GM13976 (cell line): ENCODE data around the gene LHFPL3.

Experiments used
- DNase-seq: peaks from one replicate; pipeline ENCODE4 v3.0.0; 2012; ENCODE audit warnings: low spot score
- CTCF ChIP-seq: IDR thresholded peaks from 2 replicates; pipeline ENCODE4 v1.5.1; 2012; ENCODE audit warnings: borderline replicate concordance, mild to moderate bottlenecking; ENCODE audit not compliant: insufficient read depth; ENCODE audit errors: extremely low read depth, missing control alignments, control extremely low read depth
- in situ Hi-C: fragments of 300-500 bp; cut with MboI; formaldehyde crosslinking; loops from one replicate; pipeline ENCODE4 v1.12.0; 2022; ENCODE audit warnings: low sequenced_read_pairs, mixed read lengths, inconsistent platforms; ENCODE audit not compliant: unreplicated experiment

The LHFPL3 gene

GRCh38 chr7:104450861-104451260, 122.5 kb downstream of the LHFPL3 start:
- in situ Hi-C loops, result no loop called here
- DNase-seq, result no peak
- no peak for TF ChIP-seq CTCF

GRCh38 chr7:104453190-104453589, 124.8 kb downstream of the LHFPL3 start:
- in situ Hi-C loops, result no loop called here
- TF ChIP-seq CTCF, result no peak

DNA sequence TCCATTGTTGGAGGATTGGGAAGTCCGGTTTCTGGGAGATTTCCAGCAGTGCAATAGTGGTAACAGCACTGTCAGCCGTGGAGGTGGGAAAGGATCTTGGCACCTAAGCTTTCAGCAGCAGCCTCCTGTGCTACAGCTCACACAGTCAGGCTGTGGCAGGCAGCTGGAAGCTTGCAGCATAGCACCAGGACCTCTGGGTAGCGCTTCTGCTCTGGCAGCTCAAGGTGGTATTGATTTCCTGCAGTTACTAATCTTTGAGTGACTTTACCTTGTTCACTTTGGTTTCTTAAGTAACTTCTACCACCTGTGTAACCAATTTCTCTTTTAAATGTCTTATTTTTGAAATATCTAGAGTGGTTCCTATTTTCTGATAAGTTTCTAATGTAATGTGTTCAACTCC, 130.5 kb downstream of the LHFPL3 start:
- no peak for DNase-seq
- TF ChIP-seq CTCF, result no peak
- in situ Hi-C loops, result no loop called here

More at GRCh38 chr7:104453190-104453589, 124.8 kb downstream of the LHFPL3 start:
- no peak for DNase-seq

DNA sequence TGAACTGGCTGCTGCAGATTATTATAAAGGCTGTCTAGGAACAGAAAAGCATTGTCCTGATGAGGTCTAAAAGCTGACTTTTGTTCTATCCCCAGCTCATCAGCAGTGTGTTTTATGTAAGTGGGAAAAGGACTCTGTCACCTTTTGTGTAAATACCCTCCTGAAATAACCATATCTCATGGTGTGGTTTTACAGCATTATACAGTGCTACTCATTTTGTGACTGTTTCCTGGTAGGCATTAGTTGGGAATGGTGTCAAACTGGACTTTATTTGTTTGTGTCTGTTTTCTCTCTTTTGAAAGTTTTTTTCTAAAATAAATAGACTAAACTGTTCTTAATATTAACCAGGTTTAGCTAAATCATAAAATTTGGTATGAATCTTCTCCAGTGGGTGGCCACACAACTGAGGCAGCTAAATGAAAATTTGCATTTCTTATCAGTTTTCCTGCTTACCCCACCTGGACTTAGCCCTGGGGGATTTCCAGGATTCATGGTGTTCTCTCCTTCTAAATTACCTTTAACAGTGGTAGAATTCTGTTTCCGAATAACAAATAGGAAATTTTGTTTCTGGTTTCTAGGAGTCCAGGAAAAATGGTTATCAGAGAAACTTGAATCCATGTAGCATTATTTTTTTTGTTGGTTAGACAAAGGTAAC, 140.9 kb downstream of the LHFPL3 start:
- no peak for DNase-seq
- in situ Hi-C loops, result no loop called here
- TF ChIP-seq CTCF, result no peak

DNA sequence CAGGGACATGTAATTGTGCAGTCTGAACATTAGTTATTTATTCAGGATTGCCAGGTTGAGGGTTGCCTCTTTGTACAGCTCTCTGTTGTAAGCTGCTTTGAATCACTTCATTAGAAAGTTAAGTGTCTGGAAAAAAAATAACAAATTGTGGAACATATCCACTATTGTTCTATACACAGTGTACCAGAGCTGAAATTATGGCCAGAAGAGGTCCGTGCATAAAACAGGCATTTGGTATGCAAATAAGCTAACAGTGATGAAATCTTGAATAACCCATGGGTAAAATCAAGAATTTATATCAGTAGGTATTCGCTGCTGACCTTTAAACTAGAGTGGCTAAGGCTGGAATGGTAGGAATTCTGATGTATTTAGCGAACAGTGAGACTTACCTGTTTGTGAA, 152.1 kb downstream of the LHFPL3 start:
- no peak for DNase-seq
- in situ Hi-C loops, result no loop called here

GRCh38 chr7:104482362-104483037, 154.1 kb downstream of the LHFPL3 start:
- in situ Hi-C loops, result no loop called here
- DNase-seq, result no peak
- no peak for TF ChIP-seq CTCF

More for the DNA sequence above, 152.1 kb downstream of the LHFPL3 start:
- no peak for TF ChIP-seq CTCF
